ENCODE measurements around the gene PRR22.

Gene PRR22

DNA sequence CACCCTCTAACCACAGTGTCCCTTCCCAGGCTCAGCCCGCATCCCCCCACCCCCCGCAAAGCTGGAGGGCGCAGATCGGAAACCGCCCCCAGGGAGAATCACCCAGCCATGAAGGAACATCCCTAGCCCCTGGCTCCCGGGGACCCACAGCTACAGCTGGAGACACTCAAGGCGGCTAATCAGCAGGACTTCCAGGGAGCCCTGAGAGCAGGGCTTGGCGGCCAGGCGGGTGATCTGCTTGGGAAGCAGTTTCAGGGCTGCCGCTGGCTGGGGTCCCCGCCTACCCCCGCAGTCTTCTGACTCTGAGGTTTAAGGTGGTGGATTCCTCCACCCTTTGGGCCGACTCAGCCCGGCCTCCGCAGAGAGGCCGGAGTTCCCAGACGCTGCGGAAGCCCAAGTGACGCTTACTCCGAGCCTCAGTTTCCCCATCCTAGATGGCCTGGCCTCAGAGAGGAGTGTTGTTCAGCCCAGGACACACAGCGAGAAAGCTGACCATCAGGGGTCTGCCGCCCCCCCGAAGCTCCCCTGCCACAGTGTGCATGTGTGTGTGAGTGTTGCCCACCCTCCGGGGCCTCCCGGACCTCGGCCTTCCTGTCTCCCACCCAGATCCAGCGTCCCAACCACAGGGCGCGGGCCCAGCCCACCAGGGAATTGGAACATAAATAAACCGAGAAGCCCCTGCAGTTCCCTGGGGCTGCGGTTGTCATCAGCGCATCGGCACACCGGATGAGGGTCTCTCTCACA lies 45.2 kb upstream of the PRR22 start:
- Histone ChIP-seq H4K20me1 (ENCODE audit: insufficient read depth, low read length) (no peaks in the 10 kb centered on the region), H3K27ac (ENCODE audit: low read length) (no peak overlapping the region), H3K79me2 (ENCODE audit: low read length) (no peaks in the 10 kb centered on the region), H3K27me3 (ENCODE audit: low read depth, low read length) (0 out of 2 replicates have a peak, but pooled peaks cover 2% of the 10 kb centered on the region), H3K4me3 (ENCODE audit: low read length) (peak overlapping the region; percentile 70; the same call in 1 of the 2 replicates), H3K4me1 (ENCODE audit: low read length) (peaks cover 11% of the 10 kb centered on the region), H3K36me3 (replicated peaks; ENCODE audit: low read depth, low read length) (no peaks in the 10 kb centered on the region), H3K9ac (ENCODE audit: low read length) (no peak overlapping the region), H2AFZ (ENCODE audit: low read depth, low read length) (no peak overlapping the region), H3K9me3 (ENCODE audit: insufficient read depth, low read length) (no peaks in the 10 kb centered on the region), H3K4me2 (ENCODE audit: low read length) (peak overlapping the region; percentile 58; the same call in 1 of the 2 replicates)
- TF ChIP-seq EZH2phosphoT487 (IDR thresholded peaks at IDR 0.05; ENCODE audit: low read depth) (no peak), CTCF (IDR thresholded peaks at IDR 0.05; ENCODE audit: low read depth, low read length) (no peak)

DNA sequence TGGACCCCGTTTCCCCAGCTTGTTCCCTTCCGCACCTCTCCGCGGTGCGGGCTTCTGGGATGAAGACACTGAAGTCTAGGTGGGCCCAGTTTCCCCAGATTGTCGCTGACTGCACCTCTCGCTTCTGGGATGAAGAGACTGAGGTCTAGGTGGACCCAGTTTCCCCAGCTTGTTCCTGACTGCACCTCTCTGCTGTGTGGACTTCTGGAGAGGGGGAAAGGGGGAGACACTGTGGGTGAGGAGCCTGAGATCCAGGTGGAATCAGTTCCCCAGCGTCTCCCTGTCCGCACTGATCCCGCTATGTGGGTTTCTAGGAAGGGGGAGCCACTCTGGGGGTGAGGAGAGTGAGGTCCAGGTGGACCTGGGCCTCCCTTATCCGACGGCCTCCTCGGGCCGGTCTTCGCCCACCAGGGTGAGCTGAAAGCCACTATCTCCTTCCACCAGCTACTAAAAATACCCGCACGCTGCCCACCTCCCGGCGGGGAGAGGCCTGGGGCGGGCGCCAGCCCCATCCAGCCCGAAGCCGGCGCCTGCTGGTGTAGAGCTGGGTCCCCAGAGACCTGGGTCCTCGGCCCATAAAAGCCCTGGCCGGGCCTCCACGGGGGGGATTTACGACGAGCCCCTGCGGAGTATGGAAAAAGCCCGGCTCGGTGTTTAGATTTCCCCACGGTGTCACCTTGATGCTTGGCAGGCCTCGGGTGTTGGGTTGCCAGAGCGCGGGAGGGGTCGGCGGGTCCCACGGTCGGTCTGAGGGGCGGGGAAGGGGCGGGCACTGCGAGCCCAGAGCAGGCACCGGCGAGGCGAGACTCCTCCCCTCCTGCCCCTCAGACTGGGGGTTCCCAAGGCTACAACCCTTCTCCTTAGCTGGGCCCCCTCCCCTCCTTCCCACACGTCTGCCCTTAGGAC lies 44.4 kb upstream of the PRR22 start:
- H3K4me2 ChIP-seq (ENCODE audit: low read length): peak overlapping the region; percentile 58
- H3K27me3 ChIP-seq (ENCODE audit: low read depth, low read length): no peaks in the 10 kb centered on the region
- H3K27ac ChIP-seq (ENCODE audit: low read length): no peak overlapping the region
- H3K4me1 ChIP-seq (ENCODE audit: low read length): peaks cover 11% of the 10 kb centered on the region
- peak overlapping the region; percentile 52 for H3K9ac ChIP-seq (ENCODE audit: low read length)
- no peaks in the 10 kb centered on the region for H3K79me2 ChIP-seq (ENCODE audit: low read length)
- H2AFZ ChIP-seq (ENCODE audit: low read depth, low read length): no peak overlapping the region
- no peaks in the 10 kb centered on the region for H4K20me1 ChIP-seq (ENCODE audit: insufficient read depth, low read length)
- H3K9me3 ChIP-seq (ENCODE audit: insufficient read depth, low read length): no peaks in the 10 kb centered on the region
- H3K4me3 ChIP-seq (ENCODE audit: low read length): peak overlapping the region; percentile 70
- no peak for TF ChIP-seq CTCF (IDR thresholded peaks at IDR 0.05; ENCODE audit: low read depth, low read length)
- H3K36me3 ChIP-seq (replicated peaks; ENCODE audit: low read depth, low read length): no peaks in the 10 kb centered on the region

DNA sequence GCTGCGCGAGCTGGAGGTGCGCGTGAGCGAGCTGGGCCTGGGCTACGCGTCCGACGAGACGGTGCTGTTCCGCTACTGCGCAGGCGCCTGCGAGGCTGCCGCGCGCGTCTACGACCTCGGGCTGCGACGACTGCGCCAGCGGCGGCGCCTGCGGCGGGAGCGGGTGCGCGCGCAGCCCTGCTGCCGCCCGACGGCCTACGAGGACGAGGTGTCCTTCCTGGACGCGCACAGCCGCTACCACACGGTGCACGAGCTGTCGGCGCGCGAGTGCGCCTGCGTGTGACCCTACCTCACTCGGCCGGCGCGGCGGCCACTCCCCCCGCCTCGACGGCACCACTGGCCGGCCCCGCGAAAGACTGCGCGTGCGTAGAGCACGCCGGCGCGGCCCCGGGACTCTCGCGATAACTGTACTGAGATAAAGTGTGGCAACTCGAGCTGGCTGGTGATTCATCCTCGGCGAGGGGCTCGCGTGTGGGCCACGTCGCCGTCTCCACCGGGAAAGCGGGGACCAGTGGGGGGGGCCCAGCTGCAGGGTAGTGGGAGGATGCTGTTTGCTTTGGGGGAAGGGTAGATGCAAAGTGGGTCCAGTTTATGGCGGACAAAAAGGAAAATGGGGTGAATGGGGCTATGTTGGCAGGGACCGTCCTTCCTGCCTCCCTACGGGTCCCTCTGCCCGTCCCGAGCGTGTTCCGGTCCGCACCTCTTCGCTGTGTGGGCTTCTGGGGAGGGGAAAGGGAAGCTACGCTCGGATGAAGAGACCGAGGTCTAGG lies 43.5 kb upstream of the PRR22 start:
- H4K20me1 ChIP-seq (ENCODE audit: insufficient read depth, low read length): no peaks in the 10 kb centered on the region
- no peaks in the 10 kb centered on the region for H3K79me2 ChIP-seq (ENCODE audit: low read length)
- peaks cover 11% of the 10 kb centered on the region for H3K4me1 ChIP-seq (ENCODE audit: low read length)
- H2AFZ ChIP-seq (ENCODE audit: low read depth, low read length): no peak overlapping the region
- H3K36me3 ChIP-seq (replicated peaks; ENCODE audit: low read depth, low read length): no peaks in the 10 kb centered on the region
- TF ChIP-seq EZH2phosphoT487 (IDR thresholded peaks at IDR 0.05; ENCODE audit: low read depth): no peak
- no peak for TF ChIP-seq CTCF (IDR thresholded peaks at IDR 0.05; ENCODE audit: low read depth, low read length)
- no peaks in the 10 kb centered on the region for H3K9me3 ChIP-seq (ENCODE audit: insufficient read depth, low read length)
- H3K4me2 ChIP-seq (ENCODE audit: low read length): peak overlapping the region; percentile 58
- H3K27me3 ChIP-seq (ENCODE audit: low read depth, low read length): no peaks in the 10 kb centered on the region
- H3K4me3 ChIP-seq (ENCODE audit: low read length): peak overlapping the region; percentile 70
- 0 out of 2 replicates have a peak overlapping the region, but pooled peaks have one; percentile 2 for H3K27ac ChIP-seq (ENCODE audit: low read length)
- H3K9ac ChIP-seq (ENCODE audit: low read length): peak overlapping the region; percentile 52

Measured in OCI-LY3 (cell line).